Ishikawa (cell line): ENCODE results near the gene EFHC2.

ENCODE experiments used
- CEBPB ChIP-seq: IDR thresholded peaks from 2 replicates; pipeline ENCODE4 v1.6.1; 2012
- CREB1 ChIP-seq: IDR thresholded peaks from 2 replicates; pipeline ENCODE4 v1.6.1; 2012; ENCODE audit warnings: low read depth
- EGR1 ChIP-seq: IDR thresholded peaks from 2 replicates; pipeline ENCODE4 v1.6.1; 2012
- EP300 ChIP-seq: IDR thresholded peaks from 2 replicates; pipeline ENCODE4 v1.6.1; 2012; ENCODE audit warnings: borderline replicate concordance
- FOXM1 ChIP-seq: IDR thresholded peaks from 2 replicates; pipeline ENCODE4 v1.6.1; 2012; ENCODE audit warnings: low read depth, borderline replicate concordance
- NFIC ChIP-seq: IDR thresholded peaks from 2 replicates; pipeline ENCODE4 v1.6.1; 2012
- RAD21 ChIP-seq: IDR thresholded peaks from 2 replicates; pipeline ENCODE4 v1.6.1; 2012; ENCODE audit warnings: low read depth
- TAF1 ChIP-seq: IDR thresholded peaks from 2 replicates; pipeline ENCODE4 v1.6.1; 2012; ENCODE audit warnings: low read depth, mild to moderate bottlenecking
- TCF12 ChIP-seq: IDR thresholded peaks from 2 replicates; pipeline ENCODE4 v1.6.1; 2012; ENCODE audit warnings: low read depth
- TEAD4 ChIP-seq: IDR thresholded peaks from 2 replicates; pipeline ENCODE4 v1.6.1; 2012
- YY1 ChIP-seq: IDR thresholded peaks from 2 replicates; pipeline ENCODE4 v1.6.1; 2012; ENCODE audit warnings: low read depth
- ZBTB7A ChIP-seq: IDR thresholded peaks from 2 replicates; pipeline ENCODE4 v1.6.1; 2012; ENCODE audit warnings: low read depth
- TF ChIP-seq, protein P1 (sequence below): IDR thresholded peaks from 2 replicates; pipeline ENCODE4 v1.6.1; 2012
- TF ChIP-seq, protein P2 (sequence below): IDR thresholded peaks from 2 replicates; pipeline ENCODE4 v1.6.1; 2012; ENCODE audit warnings: low read depth, mild to moderate bottlenecking
- TF ChIP-seq, protein P3 (sequence below): IDR thresholded peaks from 2 replicates; pipeline ENCODE4 v1.6.1; 2012

The EFHC2 gene, protein sequence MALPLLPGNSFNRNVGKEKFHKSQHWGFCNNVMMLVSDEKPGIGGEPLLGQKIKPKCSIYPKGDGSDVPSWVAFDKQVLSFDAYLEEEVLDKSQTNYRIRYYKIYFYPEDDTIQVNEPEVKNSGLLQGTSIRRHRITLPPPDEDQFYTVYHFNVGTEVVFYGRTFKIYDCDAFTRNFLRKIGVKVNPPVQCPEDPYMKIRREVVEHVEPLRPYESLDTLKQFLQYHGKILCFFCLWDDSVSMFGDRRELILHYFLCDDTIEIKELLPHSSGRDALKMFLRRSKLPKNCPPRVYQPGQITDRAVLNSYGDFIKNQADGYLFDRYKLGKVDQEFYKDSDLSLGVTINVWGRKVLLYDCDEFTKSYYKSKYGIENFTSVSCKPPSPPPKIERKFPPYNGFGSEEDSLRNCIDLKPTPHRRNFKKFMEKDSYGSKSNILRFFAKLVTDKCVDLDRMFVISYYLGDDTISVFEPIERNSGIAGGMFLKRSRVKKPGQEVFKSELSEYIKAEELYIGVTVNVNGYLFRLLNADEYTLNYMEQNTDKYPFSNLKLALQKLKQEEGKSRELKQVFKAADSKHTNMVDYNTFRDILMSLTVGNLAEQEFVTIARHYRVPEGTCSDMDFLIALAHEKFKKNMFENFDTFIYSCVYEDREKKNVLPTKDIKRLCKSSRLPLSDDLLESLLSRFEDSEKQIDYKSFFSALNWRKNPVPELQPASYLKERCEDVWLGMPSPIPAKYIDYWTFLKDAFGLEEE

DNA sequence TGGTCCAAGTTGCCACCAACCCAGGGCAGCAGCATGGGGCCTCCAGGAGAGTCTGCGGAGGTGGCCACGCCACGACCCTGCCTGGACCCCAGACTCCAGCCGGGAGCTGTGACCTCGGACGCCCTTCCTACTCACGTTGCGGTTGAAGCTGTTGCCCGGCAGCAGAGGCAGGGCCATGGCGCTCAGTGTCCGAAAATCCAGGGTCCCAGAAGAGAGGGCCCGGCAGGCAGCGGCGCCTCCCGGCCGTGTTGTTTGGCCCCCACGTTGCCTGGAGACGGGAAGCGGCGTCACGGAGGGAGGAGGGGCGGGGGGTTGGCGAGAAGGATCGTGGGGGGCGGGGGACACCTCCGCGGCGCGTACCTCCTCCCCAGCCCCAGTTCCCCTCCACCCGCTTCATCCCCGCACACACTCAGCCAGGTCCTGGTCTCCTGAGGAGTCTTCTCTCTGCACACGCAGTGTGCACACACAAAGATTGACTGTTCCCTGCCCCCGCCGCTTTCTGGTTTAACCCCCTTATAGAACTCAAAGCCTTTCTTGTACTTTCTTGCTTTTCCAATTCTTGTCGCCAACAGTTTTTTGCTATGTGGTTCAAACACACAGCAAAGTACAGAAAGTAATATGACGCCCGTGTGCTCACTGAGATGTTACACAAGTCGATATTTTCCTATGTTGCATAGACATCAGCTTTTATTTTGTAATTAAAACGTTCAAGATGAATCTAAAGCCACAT, at the start of gene EFHC2:
Gene EFHC2, minus strand, starts transcription at position 261 of the 730 bp plus-strand sequence. Its CDS starts 84 bp downstream, at position 177.
- no peak for TF ChIP-seq EP300
- no peak for TF ChIP-seq YY1
- TF ChIP-seq, protein P1, sequence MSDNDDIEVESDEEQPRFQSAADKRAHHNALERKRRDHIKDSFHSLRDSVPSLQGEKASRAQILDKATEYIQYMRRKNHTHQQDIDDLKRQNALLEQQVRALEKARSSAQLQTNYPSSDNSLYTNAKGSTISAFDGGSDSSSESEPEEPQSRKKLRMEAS = no peak
- TF ChIP-seq TCF12 = no peak

DNA sequence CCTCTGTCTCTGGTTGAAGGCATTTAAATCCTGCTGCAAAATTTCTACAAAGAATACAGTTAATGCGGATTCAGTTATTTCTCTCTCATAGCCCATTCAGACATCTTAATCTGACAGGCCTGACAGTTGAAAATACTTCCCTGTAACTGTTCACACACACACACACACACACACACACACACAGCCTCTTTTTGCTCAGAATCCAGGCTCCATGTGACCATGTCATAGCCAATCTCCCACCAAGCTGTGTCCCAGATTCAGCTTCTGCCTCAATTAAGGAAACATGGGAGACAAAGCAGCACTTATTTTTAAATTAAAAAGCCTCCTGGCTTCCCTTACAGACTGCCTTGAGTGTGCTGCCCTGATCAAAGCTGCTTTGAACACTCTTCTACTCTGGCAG, 49.3 kb upstream of the EFHC2 start:
- no peak for TF ChIP-seq FOXM1
- no peak for TF ChIP-seq RAD21
- TF ChIP-seq, protein P1 = no peak
- TF ChIP-seq, protein P2, sequence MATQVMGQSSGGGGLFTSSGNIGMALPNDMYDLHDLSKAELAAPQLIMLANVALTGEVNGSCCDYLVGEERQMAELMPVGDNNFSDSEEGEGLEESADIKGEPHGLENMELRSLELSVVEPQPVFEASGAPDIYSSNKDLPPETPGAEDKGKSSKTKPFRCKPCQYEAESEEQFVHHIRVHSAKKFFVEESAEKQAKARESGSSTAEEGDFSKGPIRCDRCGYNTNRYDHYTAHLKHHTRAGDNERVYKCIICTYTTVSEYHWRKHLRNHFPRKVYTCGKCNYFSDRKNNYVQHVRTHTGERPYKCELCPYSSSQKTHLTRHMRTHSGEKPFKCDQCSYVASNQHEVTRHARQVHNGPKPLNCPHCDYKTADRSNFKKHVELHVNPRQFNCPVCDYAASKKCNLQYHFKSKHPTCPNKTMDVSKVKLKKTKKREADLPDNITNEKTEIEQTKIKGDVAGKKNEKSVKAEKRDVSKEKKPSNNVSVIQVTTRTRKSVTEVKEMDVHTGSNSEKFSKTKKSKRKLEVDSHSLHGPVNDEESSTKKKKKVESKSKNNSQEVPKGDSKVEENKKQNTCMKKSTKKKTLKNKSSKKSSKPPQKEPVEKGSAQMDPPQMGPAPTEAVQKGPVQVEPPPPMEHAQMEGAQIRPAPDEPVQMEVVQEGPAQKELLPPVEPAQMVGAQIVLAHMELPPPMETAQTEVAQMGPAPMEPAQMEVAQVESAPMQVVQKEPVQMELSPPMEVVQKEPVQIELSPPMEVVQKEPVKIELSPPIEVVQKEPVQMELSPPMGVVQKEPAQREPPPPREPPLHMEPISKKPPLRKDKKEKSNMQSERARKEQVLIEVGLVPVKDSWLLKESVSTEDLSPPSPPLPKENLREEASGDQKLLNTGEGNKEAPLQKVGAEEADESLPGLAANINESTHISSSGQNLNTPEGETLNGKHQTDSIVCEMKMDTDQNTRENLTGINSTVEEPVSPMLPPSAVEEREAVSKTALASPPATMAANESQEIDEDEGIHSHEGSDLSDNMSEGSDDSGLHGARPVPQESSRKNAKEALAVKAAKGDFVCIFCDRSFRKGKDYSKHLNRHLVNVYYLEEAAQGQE = no peak
- no peak for TF ChIP-seq TEAD4
- no peak for TF ChIP-seq ZBTB7A
- no peak for TF ChIP-seq YY1
- no peak for TF ChIP-seq EGR1
- TF ChIP-seq TAF1 = no peak
- TF ChIP-seq, protein P3, sequence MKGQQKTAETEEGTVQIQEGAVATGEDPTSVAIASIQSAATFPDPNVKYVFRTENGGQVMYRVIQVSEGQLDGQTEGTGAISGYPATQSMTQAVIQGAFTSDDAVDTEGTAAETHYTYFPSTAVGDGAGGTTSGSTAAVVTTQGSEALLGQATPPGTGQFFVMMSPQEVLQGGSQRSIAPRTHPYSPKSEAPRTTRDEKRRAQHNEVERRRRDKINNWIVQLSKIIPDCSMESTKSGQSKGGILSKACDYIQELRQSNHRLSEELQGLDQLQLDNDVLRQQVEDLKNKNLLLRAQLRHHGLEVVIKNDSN = no peak
- TF ChIP-seq EP300 = no peak
- no peak for TF ChIP-seq TCF12
- no peak for TF ChIP-seq NFIC
- TF ChIP-seq CREB1 = no peak
- no peak for TF ChIP-seq CEBPB

DNA sequence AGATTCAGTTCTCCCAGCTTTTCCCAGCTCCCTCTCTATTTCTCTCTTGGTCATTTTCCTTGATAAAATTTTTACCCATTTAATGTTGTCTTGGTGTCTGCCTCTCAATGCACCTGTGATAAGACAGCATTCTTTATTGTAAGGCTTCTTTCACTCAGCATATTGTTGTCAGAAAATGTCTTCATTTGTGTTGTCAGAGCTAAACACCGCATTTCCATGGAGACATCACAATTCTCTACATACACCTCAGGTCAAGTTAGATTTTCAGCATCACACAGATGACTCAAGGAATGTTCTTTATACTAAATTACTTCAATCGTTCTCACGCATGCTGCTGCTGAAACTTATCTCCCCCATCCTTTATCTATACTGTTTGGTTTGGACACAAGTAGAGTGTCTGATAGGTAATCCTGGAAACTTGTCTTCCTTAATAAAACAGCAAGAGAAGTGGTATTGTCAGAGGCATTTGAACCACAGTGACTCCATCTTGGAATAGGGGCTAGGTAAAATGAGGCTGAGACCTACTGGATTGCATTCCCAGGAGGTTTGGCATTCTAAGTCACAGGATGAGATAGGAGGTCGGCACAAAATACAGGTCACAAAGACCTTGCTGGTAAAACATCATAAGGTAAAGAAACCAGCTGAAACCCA, 41.3 kb upstream of the EFHC2 start:
- TF ChIP-seq ZBTB7A (no peak), EP300 (no peak), NFIC (no peak), FOXM1 (no peak), TCF12 (no peak), TEAD4 (no peak), CEBPB (no peak), RAD21 (no peak)
- TF ChIP-seq, protein P2 = no peak
- TF ChIP-seq, protein P1 = no peak

DNA sequence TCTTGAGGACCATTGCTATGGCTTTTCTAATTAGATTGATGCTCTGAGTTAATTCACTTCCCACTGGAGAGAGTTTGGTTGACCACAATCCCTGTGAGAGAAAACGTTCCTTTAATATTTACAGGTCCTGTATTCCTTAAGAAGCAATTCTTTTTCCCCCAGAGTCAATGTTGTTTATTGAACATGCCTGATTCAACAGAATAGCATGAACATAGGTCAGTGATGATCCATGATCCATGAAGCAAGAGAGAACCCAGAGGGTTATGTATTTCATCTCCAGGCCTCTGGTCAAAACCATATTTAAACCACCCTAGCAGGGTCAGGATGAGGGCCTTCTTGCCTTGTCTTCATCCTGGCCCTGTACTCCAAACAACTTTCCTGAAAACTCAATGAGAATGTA, 39.4 kb upstream of the EFHC2 start:
- TF ChIP-seq ZBTB7A (no peak), RAD21 (no peak), TCF12 (no peak), YY1 (no peak), EGR1 (no peak), TEAD4 (no peak), TAF1 (no peak), EP300 (no peak), CEBPB (no peak), FOXM1 (no peak), CREB1 (no peak)
- TF ChIP-seq, protein P3 = no peak
- TF ChIP-seq, protein P1 = no peak
- TF ChIP-seq, protein P2 = no peak
